Erythroblast (primary cell): ENCODE data around the gene MTMR8.

Experiments used
- GATA1 ChIP-seq: IDR thresholded peaks from 2 replicates; pipeline ENCODE4 v1.6.1; 2011; ENCODE audit warnings: low read depth, mild to moderate bottlenecking, control low read depth, low read length, moderate library complexity
- POLR2A ChIP-seq: IDR thresholded peaks from 2 replicates; pipeline ENCODE4 v1.6.1; 2011; ENCODE audit warnings: mild to moderate bottlenecking, low read length

GRCh38 chrX:64428371-64428770 is 33.1 kb upstream of the MTMR8 start:
- no peak for TF ChIP-seq POLR2A
- TF ChIP-seq GATA1 = no peak
